Measurements from ENCODE around the gene EXPH5. TPM values are rescaled to one million over a fixed set of nuclear protein-coding genes. Genes with fewer than 3 reads are reported as not detected.

Gene EXPH5
- total and polyA plus RNA-seq, 12 donors = 0.10 to 8.4 (median 1.3) TPM

DNA sequence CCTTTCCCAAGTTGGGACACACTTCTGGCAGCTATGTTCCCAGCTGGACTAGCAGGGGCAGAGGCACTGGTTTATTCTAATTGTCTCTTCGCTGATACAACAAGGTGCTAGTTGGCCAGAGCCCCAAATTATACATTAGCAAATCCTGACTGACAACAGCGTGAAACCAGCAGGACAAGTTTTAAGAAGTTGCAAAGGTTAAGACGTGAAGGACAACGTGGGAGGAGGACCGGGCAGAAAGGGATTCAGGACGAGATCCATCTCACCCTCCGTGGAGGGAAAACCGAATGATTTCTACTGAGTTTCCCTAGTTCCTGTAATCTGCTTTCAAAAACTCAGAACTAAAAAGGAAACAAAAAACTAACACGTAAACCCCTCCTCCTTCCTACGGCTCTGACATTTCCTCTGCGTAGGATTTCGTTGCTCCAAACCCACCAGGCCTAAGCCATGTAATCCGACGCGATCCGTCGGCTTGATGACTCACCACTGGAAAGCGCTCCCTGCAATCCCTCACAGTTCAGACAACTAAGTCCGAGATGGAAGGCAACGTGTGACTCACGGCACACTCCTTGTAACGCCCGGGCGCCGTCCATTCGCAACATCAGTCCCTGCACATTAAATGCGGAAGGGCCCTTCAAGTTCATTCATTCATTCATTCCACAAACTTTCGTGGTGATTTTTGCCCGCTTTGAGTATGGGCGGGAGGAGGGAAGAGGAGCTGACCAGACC lies 96.1 kb downstream of the EXPH5 start:
- peak overlapping the region; percentile 83 to 100 (median 95) for H3K27ac ChIP-seq
- H3K36me3 ChIP-seq = no peaks in the 10 kb centered on the region
- 3 to 4% methylated on average over 30 of the region's 30 CpGs for WGBS, 2 donors
- no peaks in the 10 kb centered on the region for H3K9me3 ChIP-seq
- no peak for TF ChIP-seq CTCF (IDR thresholded peaks at IDR 0.05)
- DNase-seq (peak; percentile 77 to 89), ATAC-seq (peak; percentile 93 to 98 (median 96))
- peak overlapping the region; percentile 62 to 83 (median 76) for H3K4me3 ChIP-seq
- no peaks in the 10 kb centered on the region for H3K27me3 ChIP-seq
- intact Hi-C loops (cut with DNase I) = loop anchor here in 6 of 10 donors (1.0 to 10.0 kb wide), 6 partner anchors 30 to 273 kb away; partner anchors contain the start of genes C11orf65 (in 3 of the 6), ATM (in 1 of the 6), DDX10 (in 1 of the 6) and NPAT (in 1 of the 6)
- peaks cover 3 to 22% (median 18%) of the 10 kb centered on the region in 9 donors for H3K4me1 ChIP-seq

- DNase-seq (no peak), ATAC-seq (no peak)
- no peaks in the 10 kb centered on the region for H3K36me3 ChIP-seq
- intact Hi-C loops (cut with DNase I) = loop anchor here in 5 of 10 donors (1.0 to 10.0 kb wide), 6 partner anchors 29 to 272 kb away; partner anchors contain the start of genes C11orf65 (in 2 of the 5), ATM (in 1 of the 5), DDX10 (in 1 of the 5) and NPAT (in 1 of the 5)
- H3K4me3 ChIP-seq = peak overlapping the region in 9 of 10 donors; percentile 64 to 83 (median 77)
- 88% methylated on average over 7 of the region's 7 CpGs for WGBS, 2 donors
- H3K4me1 ChIP-seq = peaks cover 3 to 22% (median 18%) of the 10 kb centered on the region in 9 donors
- no peaks in the 10 kb centered on the region for H3K9me3 ChIP-seq
- H3K27me3 ChIP-seq = no peaks in the 10 kb centered on the region
- no peak for TF ChIP-seq CTCF (IDR thresholded peaks at IDR 0.05)
- peak overlapping the region in 9 of 10 donors; percentile 92 to 100 (median 95) for H3K27ac ChIP-seq
Measured at GRCh38 chr11:108496643-108497256, 96.8 kb downstream of the EXPH5 start.

DNA sequence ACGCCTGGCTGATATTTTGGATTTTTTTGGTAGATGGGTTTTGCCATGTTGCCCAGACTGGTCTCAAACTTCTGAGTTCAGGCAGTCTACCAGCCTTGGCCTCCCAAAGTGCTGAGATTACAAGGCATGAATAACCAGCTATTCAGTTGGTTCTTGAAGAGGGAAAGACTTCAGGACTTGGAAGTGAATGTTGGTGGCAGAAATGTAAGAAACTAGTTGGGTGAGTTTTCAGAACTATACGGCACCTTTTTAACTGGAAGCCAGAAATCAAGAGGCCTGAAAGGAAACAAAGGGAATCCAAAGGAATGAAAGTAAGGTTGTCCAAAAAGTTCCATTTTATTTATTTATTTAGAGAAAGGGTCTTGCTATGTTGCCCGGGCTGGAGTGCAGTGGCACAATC lies 98.2 kb downstream of the EXPH5 start:
- intact Hi-C loops (cut with DNase I) = loop anchor here in 5 of 10 donors (5.0 to 10.0 kb wide), 4 partner anchors 149 to 271 kb away; partner anchors contain the start of genes ATM (in 1 of the 5), DDX10 (in 1 of the 5) and NPAT (in 1 of the 5)
- TF ChIP-seq CTCF (IDR thresholded peaks at IDR 0.05) = no peak
- 97 to 100% methylated on average over 3 of the region's 3 CpGs for WGBS, 2 donors

GRCh38 chr11:108494182-108494581 lies 99.4 kb downstream of the EXPH5 start:
- TF ChIP-seq CTCF (IDR thresholded peaks at IDR 0.05) = no peak
- Histone ChIP-seq H3K27me3 (no peaks in the 10 kb centered on the region), H3K9me3 (no peaks in the 10 kb centered on the region), H3K4me3 (no peak overlapping the region), H3K4me1 (peaks cover 3 to 22% (median 18%) of the 10 kb centered on the region in 9 donors), H3K36me3 (peaks cover 0 to 19% (median 0%) of the 10 kb centered on the region in 9 donors), H3K27ac (no peak overlapping the region)
- intact Hi-C loops (cut with DNase I) = loop anchor here in 5 of 10 donors (10.0 kb wide), 3 partner anchors 151 to 269 kb away; partner anchors contain the start of genes ATM (in 1 of the 5), DDX10 (in 1 of the 5) and NPAT (in 1 of the 5)
- DNase-seq (no peak), ATAC-seq (no peak)
- WGBS, 2 donors = 31 to 41% methylated on average over 6 of the region's 6 CpGs

More for the DNA sequence above, 98.2 kb downstream of the EXPH5 start:
- DNase-seq = no peak
- Histone ChIP-seq H3K27me3 (no peaks in the 10 kb centered on the region), H3K4me1 (peaks cover 3 to 22% (median 18%) of the 10 kb centered on the region in 9 donors), H3K36me3 (peaks cover 0 to 8% (median 0%) of the 10 kb centered on the region in 9 donors), H3K9me3 (no peaks in the 10 kb centered on the region), H3K27ac (no peak overlapping the region), H3K4me3 (no peak overlapping the region)
- no peak for ATAC-seq
